AG08396 (cell line): ENCODE measurements around the gene FKBP5.

Source experiments
- DNase-seq: peaks from one replicate; pipeline ENCODE4 v3.0.0; 2012; ENCODE audit warnings: low spot score, mixed read lengths

The FKBP5 gene

DNA sequence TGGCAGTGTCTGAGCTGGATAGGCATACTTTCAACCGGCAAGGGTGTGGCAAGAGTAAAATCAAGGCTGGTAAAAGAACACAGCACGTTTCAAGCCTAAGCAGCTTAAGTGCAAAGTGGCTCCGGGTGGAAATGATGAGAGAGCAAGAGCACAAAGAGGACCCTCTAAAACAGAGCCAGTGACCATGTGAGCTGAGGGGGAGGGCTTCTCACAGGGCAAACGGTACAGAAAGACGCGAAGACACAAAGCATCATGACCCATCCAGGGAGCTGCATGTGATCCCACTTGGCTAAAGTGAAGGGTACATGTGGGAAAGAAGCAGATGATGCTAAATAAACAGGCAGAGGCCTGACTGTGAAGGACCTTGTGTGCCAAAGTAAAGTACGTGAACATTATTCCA is 25.7 kb downstream of the FKBP5 start:
- DNase-seq = no peak

DNA sequence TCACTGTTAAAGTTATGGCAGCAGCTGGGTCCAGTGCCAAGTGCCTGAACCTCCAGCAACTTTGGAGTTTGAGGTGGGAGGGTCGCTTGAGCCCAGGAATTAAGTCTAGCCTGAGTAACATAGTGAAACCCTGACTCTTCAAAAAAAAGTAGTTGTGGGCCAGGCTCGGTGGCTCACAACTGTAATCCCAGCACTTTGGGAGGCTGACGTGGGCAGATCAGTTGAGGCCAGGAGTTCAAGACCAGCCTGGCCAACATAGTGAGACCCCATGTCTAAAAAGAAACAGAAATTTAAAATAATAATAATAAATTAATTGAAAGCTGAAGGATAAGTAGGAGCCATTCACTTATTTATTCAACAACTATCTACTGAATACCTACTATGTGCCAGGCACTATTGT is 33.8 kb downstream of the FKBP5 start:
- DNase-seq = no peak

GRCh38 chr6:35651244-35651643 is 37.5 kb downstream of the FKBP5 start:
- no peak for DNase-seq

- DNase-seq = no peak
Observed at GRCh38 chr6:35650015-35650414, 38.7 kb downstream of the FKBP5 start.

- DNase-seq = no peak
Observed at GRCh38 chr6:35648203-35648602, 40.5 kb downstream of the FKBP5 start.

GRCh38 chr6:35647400-35647799 is 41.3 kb downstream of the FKBP5 start:
- DNase-seq = no peak

- DNase-seq = no peak
Observed at GRCh38 chr6:35643162-35643535, 45.6 kb downstream of the FKBP5 start.

GRCh38 chr6:35642471-35643161 is 46.1 kb downstream of the FKBP5 start:
- DNase-seq = no peak

DNA sequence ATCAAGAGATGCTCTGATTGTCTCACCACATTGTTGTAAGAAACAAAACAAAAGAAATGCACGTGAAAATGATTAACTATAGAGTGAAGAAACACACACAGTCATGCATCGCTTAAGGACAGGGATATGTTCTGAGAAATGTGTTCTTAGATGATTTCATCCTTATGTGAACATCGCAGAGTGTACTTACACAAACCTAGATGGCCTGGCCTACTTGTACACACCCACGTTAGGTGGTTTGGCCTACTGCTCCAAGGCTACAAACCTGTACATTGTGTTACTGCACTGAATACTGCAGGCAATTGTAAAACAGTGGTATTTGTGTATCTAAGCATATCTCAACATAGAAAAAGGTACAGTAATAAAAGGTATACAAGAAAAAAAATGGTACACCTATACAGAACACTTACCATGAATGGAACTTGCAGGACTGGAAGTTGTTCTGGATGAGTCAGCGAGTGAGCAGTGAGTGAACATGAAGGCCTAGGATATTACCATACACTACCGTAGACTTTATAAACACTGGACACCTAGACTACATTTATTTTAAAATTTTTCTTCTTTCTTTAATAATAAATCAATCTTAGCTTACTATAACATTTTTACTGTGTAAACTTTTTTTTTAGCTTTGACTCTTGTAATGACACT is 48.6 kb downstream of the FKBP5 start:
- no peak for DNase-seq

GRCh38 chr6:35638679-35639078 is 50.0 kb downstream of the FKBP5 start:
- DNase-seq = no peak

DNA sequence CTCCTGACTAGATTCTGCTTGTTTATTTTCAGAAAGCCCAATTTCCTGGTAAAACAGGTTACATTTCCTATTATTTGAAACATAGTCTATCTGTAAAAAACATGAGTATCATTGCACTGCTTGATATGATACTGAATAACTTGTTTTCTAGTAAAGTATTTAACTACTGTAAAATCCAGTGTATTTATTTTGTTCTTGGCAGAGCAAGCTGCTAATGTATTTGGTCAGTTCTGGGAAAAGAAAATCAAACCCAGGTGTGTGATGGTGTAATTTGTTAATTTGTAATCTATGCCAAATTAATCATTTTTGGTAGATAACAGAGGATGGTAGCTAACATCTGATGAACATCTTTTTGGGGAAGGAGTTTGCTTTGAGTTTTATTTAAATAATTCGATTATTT is 50.8 kb downstream of the FKBP5 start:
- DNase-seq = no peak

DNA sequence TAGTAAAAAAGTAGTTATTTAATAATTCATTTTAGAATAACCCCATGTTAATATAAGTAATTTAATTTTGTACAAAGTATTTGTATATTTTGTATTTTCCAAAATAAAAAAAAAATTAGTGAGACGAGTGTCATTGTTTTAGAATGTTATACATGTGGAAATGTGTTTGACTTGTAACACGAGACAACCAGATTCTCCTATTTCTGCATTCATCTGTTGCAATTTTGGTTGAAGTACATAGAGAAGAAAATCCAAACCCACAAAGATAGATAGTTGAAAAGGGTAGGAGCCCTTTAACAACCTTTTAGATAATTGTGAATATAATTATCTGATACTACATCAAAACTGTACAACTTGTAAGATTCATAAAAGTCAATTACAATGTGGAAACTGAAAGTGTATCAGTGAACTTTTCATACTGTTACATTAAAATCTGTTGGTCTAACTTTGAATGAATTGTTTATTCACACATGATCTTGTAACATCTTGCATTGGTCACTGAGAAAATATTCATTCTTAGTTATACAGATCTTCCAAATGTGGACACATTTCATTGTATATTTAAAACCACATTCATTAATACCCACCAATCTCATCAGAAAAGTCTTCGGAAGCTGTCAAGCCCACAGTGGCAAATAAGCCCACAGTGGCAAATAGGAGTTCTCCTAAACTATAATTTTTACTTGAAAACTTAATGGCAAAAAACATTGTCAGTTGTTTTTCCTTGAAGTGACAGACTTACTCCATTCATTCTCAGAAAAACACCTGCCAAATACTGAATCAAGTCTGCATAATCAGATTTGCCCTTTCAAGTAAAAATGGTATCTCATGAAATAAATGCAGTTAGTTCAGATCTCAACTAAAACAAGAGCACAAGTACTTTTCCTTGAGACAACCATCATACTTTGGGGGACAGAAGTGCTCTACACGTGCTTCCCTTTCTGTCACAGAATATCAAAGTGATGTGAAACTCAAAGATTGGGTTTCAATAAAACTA is 52.8 kb downstream of the FKBP5 start:
- no peak for DNase-seq

- no peak for DNase-seq
Observed at GRCh38 chr6:35634316-35634715, 54.4 kb downstream of the FKBP5 start.

GRCh38 chr6:35633579-35634089 is 55.1 kb downstream of the FKBP5 start:
- DNase-seq = no peak

- no peak for DNase-seq
Observed at GRCh38 chr6:35629876-35630378, 58.8 kb downstream of the FKBP5 start.

DNA sequence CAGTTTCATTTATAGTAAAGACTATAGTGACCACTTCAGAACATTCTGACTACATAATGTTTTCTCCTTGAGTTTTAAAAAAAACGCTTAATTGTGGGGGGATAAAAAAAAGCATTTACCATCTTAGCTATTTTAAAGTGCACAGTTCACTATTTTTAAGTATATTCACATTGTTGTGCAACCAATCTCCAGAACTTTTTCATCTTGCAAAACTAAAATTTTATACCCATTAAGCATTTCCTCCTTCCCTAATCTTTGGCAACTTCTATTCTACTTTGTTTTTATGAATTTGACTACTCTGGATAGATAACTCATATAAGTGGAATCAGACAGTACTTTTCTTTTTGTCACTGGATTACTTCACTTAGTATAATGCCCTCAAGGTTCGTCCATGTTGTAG is 62.3 kb downstream of the FKBP5 start:
- no peak for DNase-seq

GRCh38 chr6:35624341-35625070 is 64.2 kb downstream of the FKBP5 start:
- no peak for DNase-seq

- no peak for DNase-seq
Observed at GRCh38 chr6:35622283-35622682, 66.4 kb downstream of the FKBP5 start.

GRCh38 chr6:35620706-35621105 is 68.0 kb downstream of the FKBP5 start:
- DNase-seq = no peak

DNA sequence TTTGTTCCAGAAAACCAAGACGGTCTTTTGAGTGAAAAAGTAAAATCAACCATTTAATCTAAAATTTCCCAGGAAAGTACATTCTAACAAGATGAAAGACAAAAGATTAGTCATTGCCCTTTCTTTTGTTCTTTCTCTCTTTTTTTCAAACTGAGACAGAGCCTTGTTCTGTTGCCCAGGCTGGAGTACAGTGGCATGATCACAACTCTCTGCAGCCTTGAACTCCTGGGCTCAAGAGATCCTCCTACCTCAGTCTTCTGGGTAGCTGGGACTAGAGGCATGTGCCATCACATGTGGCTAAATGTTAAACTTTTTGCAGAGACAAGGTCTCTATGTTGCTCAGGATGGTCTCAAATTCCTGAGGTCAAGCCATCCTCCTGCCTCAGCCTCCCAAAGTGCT is 75.0 kb downstream of the FKBP5 start:
- DNase-seq = no peak

DNA sequence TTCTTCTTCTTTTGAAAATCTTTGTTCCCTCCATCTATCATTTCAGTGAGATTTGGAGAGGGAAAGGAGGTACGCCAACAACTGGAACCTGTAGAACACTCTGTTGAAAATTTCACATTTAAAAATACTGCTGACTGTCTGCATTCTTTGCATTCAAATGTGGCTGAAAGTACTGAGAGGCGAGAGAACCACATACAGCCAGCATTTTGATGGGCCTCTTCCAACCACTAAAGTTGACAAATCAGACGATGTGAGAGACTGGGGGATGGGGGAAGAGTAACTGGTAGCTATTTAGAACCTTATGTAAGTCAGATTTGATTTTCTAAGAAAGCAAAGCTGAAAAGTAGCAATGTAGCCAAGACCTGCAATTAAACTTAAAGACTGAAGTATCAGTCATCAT is 77.5 kb downstream of the FKBP5 start:
- DNase-seq = peak; percentile 16

DNA sequence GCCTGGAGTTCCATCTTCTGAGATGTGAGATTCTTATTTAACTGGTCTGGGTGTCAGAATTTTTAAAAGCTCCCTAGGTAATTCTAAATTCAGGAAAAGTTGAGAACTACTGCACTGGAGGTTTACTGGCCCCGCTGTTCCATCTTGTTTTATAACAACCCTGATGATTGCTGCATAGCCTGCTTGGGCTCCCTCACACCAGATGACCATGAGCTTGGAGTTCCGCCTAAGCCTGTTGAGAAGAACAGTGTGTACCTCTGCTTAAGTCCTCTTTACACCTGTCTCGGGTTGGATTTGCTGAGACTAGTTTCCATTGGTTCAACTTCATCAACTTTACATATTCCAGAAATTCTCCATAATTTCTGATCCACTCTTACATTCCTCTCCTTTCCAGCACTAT is 77.9 kb downstream of the FKBP5 start:
- no peak for DNase-seq
